ENCODE results near the gene DENND1A. TPM values are rescaled to one million over a fixed set of nuclear protein-coding genes. Genes with fewer than 3 reads are reported as not detected.

DENND1A gene
- total RNA-seq, 2 experiments from 2014 or later = 12.8 to 14.8 TPM

DNA sequence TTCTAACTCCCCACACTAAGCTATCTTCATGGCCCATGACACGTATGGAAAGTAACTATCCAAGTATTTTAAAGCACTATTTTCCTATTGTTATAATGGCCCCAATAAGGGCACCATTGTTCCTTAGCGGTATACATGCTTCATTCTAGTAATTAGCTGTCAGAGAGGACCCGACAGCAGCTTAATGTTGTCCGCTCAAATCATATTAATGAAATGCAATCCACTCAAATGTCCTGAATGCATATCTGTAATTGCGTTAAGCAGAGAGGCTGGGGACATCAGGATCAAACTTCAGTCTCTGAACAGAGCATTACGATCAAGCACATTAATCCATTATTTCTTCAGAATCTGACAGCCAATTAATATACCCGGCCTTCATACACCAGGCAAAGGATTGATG is 434.2 kb downstream of the DENND1A start:
- CTCF ChIA-PET = no interaction called here
- Mint-ChIP-seq H3K36me3 (ENCODE audit: low read depth) (no peaks in the 10 kb centered on the region), H3K27ac (no peak overlapping the region), H3K27me3 (no peaks in the 10 kb centered on the region), H3K4me3 (no peak overlapping the region), H3K4me1 (no peaks in the 10 kb centered on the region), H3K9me3 (no peaks in the 10 kb centered on the region)
- POLR2A ChIA-PET = no interaction called here
- no peak for DNase-seq

GRCh38 chr9:123493627-123494026 is 436.3 kb downstream of the DENND1A start:
- CTCF ChIA-PET = no interaction called here
- no peak overlapping the region for H3K27ac Mint-ChIP-seq
- H3K36me3 Mint-ChIP-seq (ENCODE audit: low read depth) = no peaks in the 10 kb centered on the region
- no peaks in the 10 kb centered on the region for H3K4me1 Mint-ChIP-seq
- DNase-seq = no peak
- no peak overlapping the region for H3K4me3 Mint-ChIP-seq
- H3K9me3 Mint-ChIP-seq = no peaks in the 10 kb centered on the region
- H3K27me3 Mint-ChIP-seq = no peaks in the 10 kb centered on the region
- POLR2A ChIA-PET = no interaction called here

GRCh38 chr9:123490688-123491087 is 439.2 kb downstream of the DENND1A start:
- no peaks in the 10 kb centered on the region for H3K36me3 Mint-ChIP-seq (ENCODE audit: low read depth)
- H3K9me3 Mint-ChIP-seq = no peaks in the 10 kb centered on the region
- no peaks in the 10 kb centered on the region for H3K27me3 Mint-ChIP-seq
- H3K4me1 Mint-ChIP-seq = no peaks in the 10 kb centered on the region
- ChIA-PET CTCF (no interaction called here), POLR2A (no interaction called here)
- H3K4me3 Mint-ChIP-seq = no peak overlapping the region
- DNase-seq = no peak
- H3K27ac Mint-ChIP-seq = no peak overlapping the region

GRCh38 chr9:123488722-123489321 is 441.1 kb downstream of the DENND1A start:
- no peak overlapping the region for H3K27ac Mint-ChIP-seq
- H3K36me3 Mint-ChIP-seq (ENCODE audit: low read depth) = no peaks in the 10 kb centered on the region
- no peaks in the 10 kb centered on the region for H3K27me3 Mint-ChIP-seq
- CTCF ChIA-PET = no interaction called here
- no peaks in the 10 kb centered on the region for H3K4me1 Mint-ChIP-seq
- H3K9me3 Mint-ChIP-seq = no peaks in the 10 kb centered on the region
- no peak overlapping the region for H3K4me3 Mint-ChIP-seq
- POLR2A ChIA-PET = no interaction called here
- no peak for DNase-seq

DNA sequence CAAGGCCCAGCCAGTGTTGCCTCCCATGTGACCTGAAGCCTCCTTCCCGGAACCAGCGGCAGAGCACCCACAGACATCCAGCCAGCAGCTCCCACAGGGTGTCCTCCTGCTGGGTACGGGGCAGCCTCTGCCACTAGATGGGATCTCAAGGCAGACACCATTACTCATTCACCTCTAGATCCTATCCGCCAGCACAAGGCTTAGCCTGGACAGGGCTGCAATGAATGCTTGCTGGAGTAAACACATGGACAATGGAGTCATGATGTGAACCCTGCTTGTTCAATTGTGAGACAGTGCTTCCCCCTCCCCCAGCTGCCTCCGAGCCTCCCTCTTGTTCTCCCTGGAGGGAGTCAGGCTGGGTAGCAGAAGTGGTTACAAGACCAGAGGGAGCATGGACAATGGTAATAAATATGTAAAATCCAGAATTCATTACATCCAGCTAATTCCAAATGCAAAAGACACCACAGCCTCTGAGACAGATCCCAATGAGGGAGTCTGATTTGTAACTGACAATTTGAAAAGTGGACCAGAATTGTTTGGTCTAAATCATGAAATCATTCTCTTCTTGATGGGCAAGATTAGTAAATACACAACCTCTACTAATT is 441.9 kb downstream of the DENND1A start:
- Mint-ChIP-seq H3K27ac (no peak overlapping the region), H3K4me1 (no peaks in the 10 kb centered on the region), H3K27me3 (no peaks in the 10 kb centered on the region), H3K4me3 (no peak overlapping the region), H3K36me3 (ENCODE audit: low read depth) (no peaks in the 10 kb centered on the region), H3K9me3 (no peaks in the 10 kb centered on the region)
- ChIA-PET POLR2A (no interaction called here), CTCF (no interaction called here)
- no peak for DNase-seq

- Mint-ChIP-seq H3K4me3 (no peak overlapping the region), H3K27me3 (no peaks in the 10 kb centered on the region), H3K36me3 (ENCODE audit: low read depth) (no peaks in the 10 kb centered on the region), H3K9me3 (no peaks in the 10 kb centered on the region), H3K27ac (no peak overlapping the region), H3K4me1 (no peaks in the 10 kb centered on the region)
- DNase-seq = no peak
- CTCF ChIA-PET = no interaction called here
- POLR2A ChIA-PET = no interaction called here
These were observed 443.5 kb downstream of the DENND1A start for GRCh38 chr9:123486431-123486830.

DNA sequence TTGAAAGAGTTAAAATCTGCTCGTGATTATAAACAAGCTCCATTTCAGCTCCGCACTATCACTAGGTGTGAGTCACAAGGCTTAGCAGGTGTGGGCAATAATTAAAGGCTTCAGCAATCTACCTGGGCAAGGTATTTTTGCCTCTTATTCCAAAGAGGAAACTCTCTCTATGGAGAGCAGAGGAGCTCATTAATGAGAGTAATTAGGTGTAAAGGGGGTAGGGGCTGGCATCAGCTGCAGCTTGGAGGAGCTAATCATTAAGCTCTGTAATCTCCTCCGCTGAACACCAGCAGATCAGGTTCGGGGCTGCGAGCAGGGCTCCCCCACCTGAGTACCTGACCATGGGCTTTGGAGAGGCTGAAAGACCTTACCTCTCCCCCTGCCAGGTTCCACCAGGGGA is 444.7 kb downstream of the DENND1A start:
- Mint-ChIP-seq H3K9me3 (no peaks in the 10 kb centered on the region), H3K27ac (no peak overlapping the region), H3K27me3 (no peaks in the 10 kb centered on the region), H3K4me3 (no peak overlapping the region), H3K36me3 (ENCODE audit: low read depth) (no peaks in the 10 kb centered on the region), H3K4me1 (no peaks in the 10 kb centered on the region)
- POLR2A ChIA-PET = interaction anchor here (1.1 kb wide), 1 partner anchor 16 kb away, joined by 3 read pairs; no protein-coding TSS in a partner anchor
- DNase-seq = no peak
- CTCF ChIA-PET = no interaction called here

GRCh38 chr9:123484130-123484529 is 445.8 kb downstream of the DENND1A start:
- ChIA-PET CTCF (no interaction called here), POLR2A (interaction anchor here (1.1 kb wide), 1 partner anchor 15 kb away, joined by 3 read pairs; no protein-coding TSS in a partner anchor)
- H3K9me3 Mint-ChIP-seq = no peaks in the 10 kb centered on the region
- DNase-seq = no peak
- H3K4me1 Mint-ChIP-seq = no peaks in the 10 kb centered on the region
- no peaks in the 10 kb centered on the region for H3K36me3 Mint-ChIP-seq (ENCODE audit: low read depth)
- H3K4me3 Mint-ChIP-seq = no peak overlapping the region
- no peak overlapping the region for H3K27ac Mint-ChIP-seq
- no peaks in the 10 kb centered on the region for H3K27me3 Mint-ChIP-seq

- Mint-ChIP-seq H3K9me3 (no peaks in the 10 kb centered on the region), H3K4me3 (no peak overlapping the region)
These were observed 446.6 kb downstream of the DENND1A start for GRCh38 chr9:123483191-123483803.

DNA sequence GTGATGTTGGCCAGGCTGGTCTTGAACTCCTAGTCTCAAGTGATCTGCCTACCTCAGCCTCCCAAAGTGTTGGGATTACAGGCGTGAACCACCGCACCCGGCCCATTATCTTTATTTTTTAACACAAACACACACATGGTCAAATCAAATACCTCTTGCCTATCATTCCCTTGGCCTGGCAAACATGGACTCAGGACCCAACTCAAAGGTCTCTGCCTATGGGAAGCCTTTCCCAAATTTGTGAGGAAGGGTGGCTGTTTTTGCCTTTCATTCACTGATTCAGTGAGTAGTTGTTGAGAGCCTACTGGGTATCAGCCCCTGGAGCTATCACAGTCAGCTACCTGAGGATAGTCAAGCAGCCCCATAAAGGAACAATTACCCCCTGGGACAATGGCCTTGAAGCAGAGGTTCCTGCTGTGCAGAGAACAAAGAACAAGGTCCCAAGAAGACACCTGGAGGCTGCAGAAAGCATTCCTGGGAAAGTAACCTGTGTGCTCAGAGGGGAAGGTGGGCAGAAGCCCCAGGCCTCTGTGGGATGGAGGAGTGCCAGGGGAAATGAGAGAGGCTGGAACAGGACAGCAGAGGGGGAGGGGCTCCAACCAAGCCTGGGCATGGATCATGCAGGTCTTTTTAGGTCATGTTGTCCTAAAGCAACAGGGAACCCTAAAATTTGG is 447.5 kb downstream of the DENND1A start:
- H3K4me3 Mint-ChIP-seq = no peak overlapping the region
- CTCF ChIA-PET = no interaction called here
- no peak for DNase-seq
- no peaks in the 10 kb centered on the region for H3K36me3 Mint-ChIP-seq (ENCODE audit: low read depth)
- H3K9me3 Mint-ChIP-seq = no peaks in the 10 kb centered on the region
- H3K4me1 Mint-ChIP-seq = no peaks in the 10 kb centered on the region
- POLR2A ChIA-PET = no interaction called here
- H3K27ac Mint-ChIP-seq = no peak overlapping the region
- H3K27me3 Mint-ChIP-seq = no peaks in the 10 kb centered on the region

More at GRCh38 chr9:123483191-123483803, 446.6 kb downstream of the DENND1A start:
- H3K27ac Mint-ChIP-seq = no peak overlapping the region
- ChIA-PET CTCF (no interaction called here), POLR2A (no interaction called here)
- H3K36me3 Mint-ChIP-seq (ENCODE audit: low read depth) = no peaks in the 10 kb centered on the region
- H3K27me3 Mint-ChIP-seq = no peaks in the 10 kb centered on the region
- no peak for DNase-seq
- H3K4me1 Mint-ChIP-seq = no peaks in the 10 kb centered on the region

GRCh38 chr9:123481209-123481865 is 448.6 kb downstream of the DENND1A start:
- H3K27me3 Mint-ChIP-seq = no peaks in the 10 kb centered on the region
- POLR2A ChIA-PET = no interaction called here
- CTCF ChIA-PET = interaction anchor here (0.8 kb wide), 1 partner anchor 88 kb away, joined by 3 read pairs; no protein-coding TSS in a partner anchor
- H3K9me3 Mint-ChIP-seq = no peaks in the 10 kb centered on the region
- no peak overlapping the region for H3K4me3 Mint-ChIP-seq
- no peak overlapping the region for H3K27ac Mint-ChIP-seq
- no peaks in the 10 kb centered on the region for H3K36me3 Mint-ChIP-seq (ENCODE audit: low read depth)
- H3K4me1 Mint-ChIP-seq = no peaks in the 10 kb centered on the region
- no peak for DNase-seq

GRCh38 chr9:123480791-123481190 is 449.1 kb downstream of the DENND1A start:
- no peak overlapping the region for H3K4me3 Mint-ChIP-seq
- POLR2A ChIA-PET = no interaction called here
- CTCF ChIA-PET = interaction anchor here (0.8 kb wide), 1 partner anchor 89 kb away, joined by 3 read pairs; no protein-coding TSS in a partner anchor

DNA sequence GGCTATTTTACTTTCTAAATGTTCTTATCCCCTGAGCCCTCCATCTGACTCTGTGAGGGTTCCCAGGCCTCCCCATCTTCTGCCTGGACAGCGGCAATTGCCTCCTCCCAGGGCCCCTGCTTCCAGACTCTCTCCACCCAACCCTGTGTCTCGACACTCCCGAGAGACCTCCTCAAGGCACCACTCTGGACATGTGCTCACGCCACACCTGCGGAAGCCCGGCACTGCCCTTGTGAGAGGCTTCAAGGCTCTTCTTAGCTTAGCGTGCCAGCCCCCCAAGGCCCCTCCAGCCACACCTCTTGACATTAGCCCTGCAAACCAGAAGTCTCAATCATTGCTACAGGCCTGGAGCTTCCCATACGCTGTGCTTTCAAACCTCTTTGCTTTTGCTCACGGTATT is 449.8 kb downstream of the DENND1A start:
- H3K36me3 Mint-ChIP-seq (ENCODE audit: low read depth) = no peaks in the 10 kb centered on the region
- no peak for DNase-seq
- CTCF ChIA-PET = no interaction called here
- H3K27ac Mint-ChIP-seq = no peak overlapping the region
- H3K4me1 Mint-ChIP-seq = no peaks in the 10 kb centered on the region
- no peak overlapping the region for H3K4me3 Mint-ChIP-seq
- no peaks in the 10 kb centered on the region for H3K9me3 Mint-ChIP-seq
- POLR2A ChIA-PET = no interaction called here
- H3K27me3 Mint-ChIP-seq = no peaks in the 10 kb centered on the region

More at GRCh38 chr9:123480791-123481190, 449.1 kb downstream of the DENND1A start:
- no peaks in the 10 kb centered on the region for H3K4me1 Mint-ChIP-seq
- no peak overlapping the region for H3K27ac Mint-ChIP-seq
- no peaks in the 10 kb centered on the region for H3K27me3 Mint-ChIP-seq
- H3K9me3 Mint-ChIP-seq = no peaks in the 10 kb centered on the region
- no peaks in the 10 kb centered on the region for H3K36me3 Mint-ChIP-seq (ENCODE audit: low read depth)
- no peak for DNase-seq

Measured in activated CD4-positive, alpha-beta memory T cell treated with anti-CD3 and anti-CD28 coated beads, Interleukin-2, amount 10 ng/mL, durations not matched to agents 7 days and 5 days (primary cell).